Upper lobe of right lung (tissue), 1 donor: ENCODE measurements around the gene RHOA. TPM values are rescaled to one million over a fixed set of nuclear protein-coding genes. Genes with fewer than 3 reads are reported as not detected.
"Not testable (repeated sequence)": the region's sequence is repeated elsewhere in the genome, so short reads cannot be mapped to it uniquely, and the experiment has no call there.

Experiments used
- ATAC-seq: fragments of 200-7000 bp; cut with Tn5 transposase; one replicate; pipeline ENCODE4 v1.9.1; 2020; ENCODE audit warnings: mild to moderate bottlenecking, moderate library complexity
- DNase-seq: peaks from one replicate; pipeline ENCODE4 v3.0.0-alpha.2; 2020
- H3K27ac ChIP-seq: fragments of 200-600 bp; one replicate; pipeline ENCODE4 v1.8.0; 2022
- H3K27me3 ChIP-seq: fragments of 200-600 bp; one replicate; pipeline ENCODE4 v1.8.0; 2022; ENCODE audit warnings: mild to moderate bottlenecking
- H3K36me3 ChIP-seq: fragments of 200-600 bp; one replicate; pipeline ENCODE4 v1.8.0; 2022
- H3K4me1 ChIP-seq: fragments of 200-600 bp; one replicate; pipeline ENCODE4 v1.8.0; 2022
- H3K4me3 ChIP-seq: fragments of 200-600 bp; one replicate; pipeline ENCODE4 v1.8.0; 2022; ENCODE audit warnings: mild to moderate bottlenecking
- H3K9me3 ChIP-seq: fragments of 200-600 bp; one replicate; pipeline ENCODE4 v1.8.0; 2022
- intact Hi-C: fragments of 100-400 bp; cut with DNase I; formaldehyde crosslinking; loops from one replicate; pipeline ENCODE4 v1.11.0; 2022
- total RNA-seq: library from RNA; stranded (reverse); fragmentation: NEBNext Ultra II Directional; extraction: Animal tissue kit (Norgen Biotek cat#: 25700); gene quantifications from one replicate; pipeline ENCODE4 v1.2.1, GENCODE V29; 2021
- TF ChIP-seq, protein P1 (sequence below): fragments of 200-600 bp; IDR thresholded peaks from one replicate; pipeline ENCODE4 v1.8.0; 2022; ENCODE audit warnings: antibody characterized with exemption
- donor health status: DM: no; HTN: yes; CAD: no; lungs with severe emphysema.

Gene RHOA
- total RNA-seq, 1 donor from 2014 or later, result 543 TPM

- peak; percentile 93 for ATAC-seq
Observed at GRCh38 chr3:49358217-49358883, 53.4 kb downstream of the RHOA start, which contains the start of gene GPX1. GPX1 (minus strand) TSS chr3:49358353; CDS start chr3:49358278, 75 bp downstream.

GRCh38 chr3:49357443-49358216, 54.1 kb downstream of the RHOA start:
- peak overlapping the region; percentile 96 for H3K27ac ChIP-seq
- H3K36me3 ChIP-seq, result peaks cover 59% of the 10 kb centered on the region
- H3K4me3 ChIP-seq, result peak overlapping the region; percentile 85
- H3K27me3 ChIP-seq, H3K9me3 ChIP-seq, intact Hi-C loops: not testable (repeated sequence)
- H3K4me1 ChIP-seq, result peaks cover 38% of the 10 kb centered on the region
- DNase-seq, result peak; percentile 83
- ATAC-seq, result peak; percentile 50

More at GRCh38 chr3:49358217-49358883, 53.4 kb downstream of the RHOA start, which contains the start of gene GPX1:
- H3K36me3 ChIP-seq, result peaks cover 66% of the 10 kb centered on the region
- peak within 1 kb of the TSS; percentile 96 for H3K27ac ChIP-seq
- peak within 1 kb of the TSS; percentile 85 for H3K4me3 ChIP-seq
- intact Hi-C loops, result no loop called here
- no peaks in the 10 kb centered on the region for H3K27me3 ChIP-seq
- H3K4me1 ChIP-seq, result peaks cover 35% of the 10 kb centered on the region
- H3K9me3 ChIP-seq, result no peaks in the 10 kb centered on the region
- DNase-seq, result peak; percentile 98
- TF ChIP-seq, protein P1, sequence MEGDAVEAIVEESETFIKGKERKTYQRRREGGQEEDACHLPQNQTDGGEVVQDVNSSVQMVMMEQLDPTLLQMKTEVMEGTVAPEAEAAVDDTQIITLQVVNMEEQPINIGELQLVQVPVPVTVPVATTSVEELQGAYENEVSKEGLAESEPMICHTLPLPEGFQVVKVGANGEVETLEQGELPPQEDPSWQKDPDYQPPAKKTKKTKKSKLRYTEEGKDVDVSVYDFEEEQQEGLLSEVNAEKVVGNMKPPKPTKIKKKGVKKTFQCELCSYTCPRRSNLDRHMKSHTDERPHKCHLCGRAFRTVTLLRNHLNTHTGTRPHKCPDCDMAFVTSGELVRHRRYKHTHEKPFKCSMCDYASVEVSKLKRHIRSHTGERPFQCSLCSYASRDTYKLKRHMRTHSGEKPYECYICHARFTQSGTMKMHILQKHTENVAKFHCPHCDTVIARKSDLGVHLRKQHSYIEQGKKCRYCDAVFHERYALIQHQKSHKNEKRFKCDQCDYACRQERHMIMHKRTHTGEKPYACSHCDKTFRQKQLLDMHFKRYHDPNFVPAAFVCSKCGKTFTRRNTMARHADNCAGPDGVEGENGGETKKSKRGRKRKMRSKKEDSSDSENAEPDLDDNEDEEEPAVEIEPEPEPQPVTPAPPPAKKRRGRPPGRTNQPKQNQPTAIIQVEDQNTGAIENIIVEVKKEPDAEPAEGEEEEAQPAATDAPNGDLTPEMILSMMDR, result no peak

DNA sequence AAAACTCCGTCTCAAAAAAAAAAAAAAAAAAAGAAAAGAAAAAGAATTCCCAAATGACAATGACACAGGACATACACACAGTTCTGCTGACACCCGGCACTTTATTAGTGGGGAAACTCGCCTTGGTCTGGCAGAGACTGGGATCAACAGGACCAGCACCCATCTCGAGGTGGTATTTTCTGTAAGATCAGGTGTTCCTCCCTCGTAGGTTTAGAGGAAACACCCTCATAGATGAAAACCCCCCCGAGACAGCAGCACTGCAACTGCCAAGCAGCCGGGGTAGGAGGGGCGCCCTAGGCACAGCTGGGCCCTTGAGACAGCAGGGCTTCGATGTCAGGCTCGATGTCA, 54.7 kb downstream of the RHOA start:
- peaks cover 53% of the 10 kb centered on the region for H3K36me3 ChIP-seq

GRCh38 chr3:49352890-49353421, 58.8 kb downstream of the RHOA start:
- DNase-seq, result no peak
- ATAC-seq, result no peak
- Histone ChIP-seq H3K4me1 (peaks cover 50% of the 10 kb centered on the region), H3K27me3 (no peaks in the 10 kb centered on the region), H3K27ac (peak overlapping the region; percentile 83), H3K9me3 (no peaks in the 10 kb centered on the region), H3K4me3 (no peak overlapping the region), H3K36me3 (peaks cover 22% of the 10 kb centered on the region)
- intact Hi-C loops, result no loop called here
- TF ChIP-seq, protein P1, result no peak

More for the DNA sequence above, 54.7 kb downstream of the RHOA start:
- DNase-seq, H3K9me3 ChIP-seq, intact Hi-C loops, H3K27me3 ChIP-seq: not testable (repeated sequence)
- ATAC-seq, result peak; percentile 0
- Histone ChIP-seq H3K27ac (peak overlapping the region; percentile 96), H3K4me3 (peak overlapping the region; percentile 85), H3K4me1 (peaks cover 43% of the 10 kb centered on the region)

DNA sequence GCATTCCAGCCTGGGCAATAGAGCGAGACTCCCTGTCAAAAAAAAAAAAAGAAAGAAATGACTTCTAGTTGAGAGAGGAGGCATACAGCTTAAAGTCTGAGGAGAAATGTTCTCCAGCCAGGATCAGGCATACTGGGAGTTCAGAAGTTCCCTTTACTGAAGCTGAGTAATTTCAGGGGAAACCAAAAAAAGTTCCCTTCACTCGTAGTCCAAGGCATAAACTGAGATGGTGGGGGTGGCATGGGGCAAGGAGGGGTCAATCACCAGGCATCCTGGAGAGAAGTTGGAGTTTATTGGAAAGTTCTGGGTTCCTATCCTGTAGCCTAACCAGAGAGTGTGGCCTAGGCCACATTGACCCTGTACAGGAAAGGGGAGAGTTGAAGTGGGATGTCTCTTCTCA, 59.5 kb downstream of the RHOA start:
- DNase-seq (no peak), ATAC-seq (peak; percentile 4)
- Histone ChIP-seq H3K4me1 (peaks cover 52% of the 10 kb centered on the region), H3K27me3 (no peaks in the 10 kb centered on the region), H3K36me3 (peaks cover 22% of the 10 kb centered on the region), H3K4me3 (no peak overlapping the region), H3K27ac (peak overlapping the region; percentile 83), H3K9me3 (no peaks in the 10 kb centered on the region)
- TF ChIP-seq, protein P1, result no peak
- intact Hi-C loops, result no loop called here

GRCh38 chr3:49351521-49352011, 60.2 kb downstream of the RHOA start:
- Histone ChIP-seq H3K4me3 (no peak overlapping the region), H3K27ac (peak overlapping the region; percentile 83), H3K9me3 (no peaks in the 10 kb centered on the region), H3K36me3 (peaks cover 16% of the 10 kb centered on the region), H3K4me1 (peaks cover 54% of the 10 kb centered on the region), H3K27me3 (no peaks in the 10 kb centered on the region)
- TF ChIP-seq, protein P1, result no peak
- intact Hi-C loops, result no loop called here
- DNase-seq (no peak), ATAC-seq (peak; percentile 17)
